HL-60 (cell line): ENCODE data around the gene ARSJ.

ENCODE experiments used
- GABPA ChIP-seq: IDR thresholded peaks from 2 replicates; pipeline ENCODE4 v1.6.1; 2012; ENCODE audit warnings: low read depth
- POLR2AphosphoS5 ChIP-seq: IDR thresholded peaks from 2 replicates; pipeline ENCODE4 v1.6.1; 2012; ENCODE audit warnings: low read depth
- SPI1 ChIP-seq: IDR thresholded peaks from 2 replicates; pipeline ENCODE4 v1.6.1; 2012; ENCODE audit warnings: low read depth, mild to moderate bottlenecking, borderline replicate concordance
- TF ChIP-seq, protein P1 (sequence below): IDR thresholded peaks from one replicate; pipeline ENCODE4 v1.5.1; 2011; ENCODE audit warnings: low read length, control low read depth, inconsistent platforms; ENCODE audit not compliant: insufficient read depth
- TF ChIP-seq, protein P2 (sequence below): IDR thresholded peaks from 2 replicates; pipeline ENCODE4 v1.6.1; 2012; ENCODE audit warnings: low read depth; ENCODE audit not compliant: insufficient replicate concordance

DNA sequence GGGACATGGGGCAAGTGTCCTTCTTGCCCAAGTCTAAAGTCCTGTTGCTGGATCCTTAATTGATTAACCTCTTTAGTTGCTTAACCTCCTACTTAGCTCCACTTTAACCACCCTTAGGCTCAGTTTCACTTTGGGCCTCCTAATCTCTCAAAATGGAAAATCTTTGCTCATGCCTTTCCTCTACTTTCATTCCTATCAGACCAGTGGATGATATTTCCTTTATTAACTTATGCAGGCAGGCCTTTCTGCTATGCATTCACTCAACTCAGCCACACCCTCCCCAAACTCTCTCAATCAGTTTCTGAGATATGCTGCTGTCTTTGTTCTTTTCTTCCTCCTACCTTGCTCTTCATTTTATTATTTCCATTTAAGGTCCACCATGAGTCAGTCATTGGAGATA is 14.4 kb upstream of the ARSJ start:
- TF ChIP-seq POLR2AphosphoS5 (no peak), GABPA (no peak), SPI1 (no peak)
- TF ChIP-seq, protein P1, sequence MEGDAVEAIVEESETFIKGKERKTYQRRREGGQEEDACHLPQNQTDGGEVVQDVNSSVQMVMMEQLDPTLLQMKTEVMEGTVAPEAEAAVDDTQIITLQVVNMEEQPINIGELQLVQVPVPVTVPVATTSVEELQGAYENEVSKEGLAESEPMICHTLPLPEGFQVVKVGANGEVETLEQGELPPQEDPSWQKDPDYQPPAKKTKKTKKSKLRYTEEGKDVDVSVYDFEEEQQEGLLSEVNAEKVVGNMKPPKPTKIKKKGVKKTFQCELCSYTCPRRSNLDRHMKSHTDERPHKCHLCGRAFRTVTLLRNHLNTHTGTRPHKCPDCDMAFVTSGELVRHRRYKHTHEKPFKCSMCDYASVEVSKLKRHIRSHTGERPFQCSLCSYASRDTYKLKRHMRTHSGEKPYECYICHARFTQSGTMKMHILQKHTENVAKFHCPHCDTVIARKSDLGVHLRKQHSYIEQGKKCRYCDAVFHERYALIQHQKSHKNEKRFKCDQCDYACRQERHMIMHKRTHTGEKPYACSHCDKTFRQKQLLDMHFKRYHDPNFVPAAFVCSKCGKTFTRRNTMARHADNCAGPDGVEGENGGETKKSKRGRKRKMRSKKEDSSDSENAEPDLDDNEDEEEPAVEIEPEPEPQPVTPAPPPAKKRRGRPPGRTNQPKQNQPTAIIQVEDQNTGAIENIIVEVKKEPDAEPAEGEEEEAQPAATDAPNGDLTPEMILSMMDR: no peak
- TF ChIP-seq, protein P2, sequence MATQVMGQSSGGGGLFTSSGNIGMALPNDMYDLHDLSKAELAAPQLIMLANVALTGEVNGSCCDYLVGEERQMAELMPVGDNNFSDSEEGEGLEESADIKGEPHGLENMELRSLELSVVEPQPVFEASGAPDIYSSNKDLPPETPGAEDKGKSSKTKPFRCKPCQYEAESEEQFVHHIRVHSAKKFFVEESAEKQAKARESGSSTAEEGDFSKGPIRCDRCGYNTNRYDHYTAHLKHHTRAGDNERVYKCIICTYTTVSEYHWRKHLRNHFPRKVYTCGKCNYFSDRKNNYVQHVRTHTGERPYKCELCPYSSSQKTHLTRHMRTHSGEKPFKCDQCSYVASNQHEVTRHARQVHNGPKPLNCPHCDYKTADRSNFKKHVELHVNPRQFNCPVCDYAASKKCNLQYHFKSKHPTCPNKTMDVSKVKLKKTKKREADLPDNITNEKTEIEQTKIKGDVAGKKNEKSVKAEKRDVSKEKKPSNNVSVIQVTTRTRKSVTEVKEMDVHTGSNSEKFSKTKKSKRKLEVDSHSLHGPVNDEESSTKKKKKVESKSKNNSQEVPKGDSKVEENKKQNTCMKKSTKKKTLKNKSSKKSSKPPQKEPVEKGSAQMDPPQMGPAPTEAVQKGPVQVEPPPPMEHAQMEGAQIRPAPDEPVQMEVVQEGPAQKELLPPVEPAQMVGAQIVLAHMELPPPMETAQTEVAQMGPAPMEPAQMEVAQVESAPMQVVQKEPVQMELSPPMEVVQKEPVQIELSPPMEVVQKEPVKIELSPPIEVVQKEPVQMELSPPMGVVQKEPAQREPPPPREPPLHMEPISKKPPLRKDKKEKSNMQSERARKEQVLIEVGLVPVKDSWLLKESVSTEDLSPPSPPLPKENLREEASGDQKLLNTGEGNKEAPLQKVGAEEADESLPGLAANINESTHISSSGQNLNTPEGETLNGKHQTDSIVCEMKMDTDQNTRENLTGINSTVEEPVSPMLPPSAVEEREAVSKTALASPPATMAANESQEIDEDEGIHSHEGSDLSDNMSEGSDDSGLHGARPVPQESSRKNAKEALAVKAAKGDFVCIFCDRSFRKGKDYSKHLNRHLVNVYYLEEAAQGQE: no peak
